ENCODE measurements around the gene SWAP70.

DNA sequence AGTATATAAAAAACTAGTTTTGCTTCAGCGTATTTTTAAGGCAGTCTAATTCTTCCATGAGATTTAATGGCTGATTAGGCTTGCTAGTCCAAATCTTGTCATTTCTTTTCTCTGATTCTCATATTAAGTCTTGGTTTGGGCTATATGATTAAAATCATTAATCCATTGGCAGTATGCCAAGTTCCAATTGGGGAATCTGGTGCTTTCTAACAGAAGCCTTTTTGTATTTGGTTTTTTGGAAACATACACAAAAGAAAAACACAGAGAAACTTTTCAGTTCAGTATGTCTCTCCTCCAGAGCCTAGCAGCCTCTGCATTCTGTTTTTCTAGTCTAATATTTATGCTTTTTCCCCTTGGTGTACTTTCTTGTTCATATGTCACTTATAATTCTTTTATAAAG lies 37.9 kb downstream of the SWAP70 start:
- TF ChIP-seq, protein P1, sequence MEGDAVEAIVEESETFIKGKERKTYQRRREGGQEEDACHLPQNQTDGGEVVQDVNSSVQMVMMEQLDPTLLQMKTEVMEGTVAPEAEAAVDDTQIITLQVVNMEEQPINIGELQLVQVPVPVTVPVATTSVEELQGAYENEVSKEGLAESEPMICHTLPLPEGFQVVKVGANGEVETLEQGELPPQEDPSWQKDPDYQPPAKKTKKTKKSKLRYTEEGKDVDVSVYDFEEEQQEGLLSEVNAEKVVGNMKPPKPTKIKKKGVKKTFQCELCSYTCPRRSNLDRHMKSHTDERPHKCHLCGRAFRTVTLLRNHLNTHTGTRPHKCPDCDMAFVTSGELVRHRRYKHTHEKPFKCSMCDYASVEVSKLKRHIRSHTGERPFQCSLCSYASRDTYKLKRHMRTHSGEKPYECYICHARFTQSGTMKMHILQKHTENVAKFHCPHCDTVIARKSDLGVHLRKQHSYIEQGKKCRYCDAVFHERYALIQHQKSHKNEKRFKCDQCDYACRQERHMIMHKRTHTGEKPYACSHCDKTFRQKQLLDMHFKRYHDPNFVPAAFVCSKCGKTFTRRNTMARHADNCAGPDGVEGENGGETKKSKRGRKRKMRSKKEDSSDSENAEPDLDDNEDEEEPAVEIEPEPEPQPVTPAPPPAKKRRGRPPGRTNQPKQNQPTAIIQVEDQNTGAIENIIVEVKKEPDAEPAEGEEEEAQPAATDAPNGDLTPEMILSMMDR (IDR thresholded peaks at IDR 0.05): no peak
- TF ChIP-seq POLR2A (IDR thresholded peaks at IDR 0.05): no peak
